Neural progenitor cell (in vitro differentiated cells): Measurements from ENCODE around the gene ATP5PF. TPM values are rescaled to one million over a fixed set of nuclear protein-coding genes. Genes with fewer than 3 reads are reported as not detected.
"Not testable (repeated sequence)": the region's sequence is repeated elsewhere in the genome, so short reads cannot be mapped to it uniquely, and the experiment has no call there.

Experiments used
- DNase-seq: peaks from one replicate; pipeline ENCODE4 v3.0.0-alpha.2; 2016; ENCODE audit warnings: low spot score
- H2AFZ ChIP-seq: fragments of 200-600 bp; sonication (generic); replicated peaks from 2 replicates; pipeline ENCODE4 v1.6.1; 2016; ENCODE audit warnings: antibody characterized with exemption
- H3F3A ChIP-seq: fragments of 200-600 bp; sonication (generic); 2 replicates; pipeline ENCODE4 v1.6.1; 2016; ENCODE audit warnings: antibody characterized with exemption, low read depth
- H3K27ac ChIP-seq: fragments of 200-600 bp; sonication (generic); 2 replicates; pipeline ENCODE4 v1.5.1; 2016; ENCODE audit warnings: mild to moderate bottlenecking
- H3K27me3 ChIP-seq: fragments of 200-600 bp; sonication (generic); 2 replicates; pipeline ENCODE4 v1.6.1; 2016; ENCODE audit warnings: mild to moderate bottlenecking, moderate library complexity
- H3K36me3 ChIP-seq: fragments of 200-600 bp; sonication (generic); 2 replicates; pipeline ENCODE4 v1.5.1; 2016
- H3K4me1 ChIP-seq: fragments of 200-600 bp; sonication (generic); 2 replicates; pipeline ENCODE4 v1.6.1; 2016; ENCODE audit warnings: mixed run types
- H3K4me2 ChIP-seq: fragments of 200-600 bp; sonication (generic); 2 replicates; pipeline ENCODE4 v1.6.1; 2016
- H3K4me3 ChIP-seq: fragments of 200-600 bp; sonication (generic); 2 replicates; pipeline ENCODE4 v1.5.1; 2016
- H3K79me2 ChIP-seq: fragments of 200-600 bp; sonication (generic); 2 replicates; pipeline ENCODE4 v1.6.1; 2016; ENCODE audit warnings: low read depth
- H3K9ac ChIP-seq: fragments of 200-600 bp; sonication (generic); 2 replicates; pipeline ENCODE4 v1.6.1; 2016
- H3K9me3 ChIP-seq: fragments of 200-600 bp; sonication (generic); 2 replicates; pipeline ENCODE4 v1.5.1; 2016; ENCODE audit warnings: low read depth
- H4K20me1 ChIP-seq: fragments of 200-600 bp; sonication (generic); 2 replicates; pipeline ENCODE4 v1.6.1; 2016; ENCODE audit warnings: low read depth
- H3K27ac Mint-ChIP-seq: 3 replicates; pipeline ENCODE4 v1.8.0; 2021; ENCODE audit warnings: mixed read lengths
- H3K27me3 Mint-ChIP-seq: 2 replicates; pipeline ENCODE4 v1.8.0; 2022; ENCODE audit warnings: low read depth, mild to moderate bottlenecking, inconsistent platforms, moderate library complexity, mixed read lengths; ENCODE audit not compliant: insufficient read depth
- H3K36me3 Mint-ChIP-seq: 3 replicates; pipeline ENCODE4 v1.8.0; 2021; ENCODE audit warnings: mixed read lengths
- H3K4me1 Mint-ChIP-seq: 3 replicates; pipeline ENCODE4 v1.8.0; 2021; ENCODE audit warnings: mixed read lengths
- H3K4me3 Mint-ChIP-seq: 3 replicates; pipeline ENCODE4 v1.8.0; 2021; ENCODE audit warnings: mild to moderate bottlenecking, moderate library complexity, mixed read lengths
- H3K9me3 Mint-ChIP-seq: 3 replicates; pipeline ENCODE4 v1.8.0; 2020; ENCODE audit warnings: mixed read lengths
- CTCF ChIP-seq: fragments of 200-600 bp; sonication (generic); IDR thresholded peaks from 2 replicates; pipeline ENCODE4 v1.5.1; 2017; ENCODE audit warnings: antibody characterized with exemption, mild to moderate bottlenecking
- EZH2 ChIP-seq: fragments of 200-600 bp; sonication (generic); IDR thresholded peaks from 2 replicates; pipeline ENCODE4 v1.6.1; 2017; ENCODE audit warnings: antibody characterized with exemption, mild to moderate bottlenecking, moderate library complexity
- EZH2phosphoT487 ChIP-seq: fragments of 200-600 bp; sonication (generic); IDR thresholded peaks from 2 replicates; pipeline ENCODE4 v1.6.1; 2017; ENCODE audit warnings: antibody characterized with exemption
- total RNA-seq: library from RNA; depleted of rRNA; stranded (reverse); fragments of >200 nt; gene quantifications from 2 replicates; pipeline ENCODE4 v1.2.3, GENCODE V29; 2015; ENCODE audit warnings: low replicate concordance

Gene ATP5PF
- total RNA-seq, 1 donor from 2014 or later = 156 TPM

- Mint-ChIP-seq H3K27me3 (peaks cover 3% of the 10 kb centered on the region), H3K9me3 (no peaks in the 10 kb centered on the region), H3K27ac (no peak overlapping the region), H3K4me1 (no peaks in the 10 kb centered on the region), H3K4me3 (no peak overlapping the region), H3K36me3 (peaks cover 30% of the 10 kb centered on the region)
- Histone ChIP-seq H3K4me3 (no peak overlapping the region), H3K9ac (no peak overlapping the region), H3K4me1 (no peaks in the 10 kb centered on the region), H3K4me2 (no peak overlapping the region), H3K27me3 (no peaks in the 10 kb centered on the region), H3K36me3 (peaks cover 9% of the 10 kb centered on the region), H2AFZ (no peak overlapping the region), H3F3A (peaks cover 3% of the 10 kb centered on the region), H3K27ac (no peak overlapping the region), H3K79me2 (no peaks in the 10 kb centered on the region), H3K9me3 (no peaks in the 10 kb centered on the region), H4K20me1 (peaks cover 4% of the 10 kb centered on the region)
- TF ChIP-seq EZH2 (no peak), EZH2phosphoT487 (no peak), CTCF (no peak)
- DNase-seq = no peak
Measured at GRCh38 chr21:25722631-25723030, 12.1 kb downstream of the ATP5PF start.

GRCh38 chr21:25721987-25722386 lies 12.7 kb downstream of the ATP5PF start:
- Mint-ChIP-seq H3K9me3 (no peaks in the 10 kb centered on the region), H3K27me3 (peaks cover 3% of the 10 kb centered on the region), H3K27ac (no peak overlapping the region), H3K36me3 (peaks cover 27% of the 10 kb centered on the region), H3K4me3 (no peak overlapping the region), H3K4me1 (no peaks in the 10 kb centered on the region)
- Histone ChIP-seq H3K9ac (no peak overlapping the region), H3K4me2 (no peak overlapping the region), H3K36me3 (peaks cover 9% of the 10 kb centered on the region), H3K9me3 (no peaks in the 10 kb centered on the region), H3K4me3 (no peak overlapping the region), H3K27me3 (no peaks in the 10 kb centered on the region), H3K27ac (no peak overlapping the region), H3K4me1 (no peaks in the 10 kb centered on the region), H3F3A (peaks cover 4% of the 10 kb centered on the region), H4K20me1 (peaks cover 4% of the 10 kb centered on the region), H3K79me2 (no peaks in the 10 kb centered on the region), H2AFZ (no peak overlapping the region)
- DNase-seq = no peak
- TF ChIP-seq CTCF (no peak), EZH2 (no peak), EZH2phosphoT487 (no peak)

- Histone ChIP-seq H3K9ac (no peak overlapping the region), H3K36me3 (no peaks in the 10 kb centered on the region), H3K27ac (no peak overlapping the region), H3K4me3 (no peak overlapping the region), H2AFZ (no peak overlapping the region), H3K79me2 (no peaks in the 10 kb centered on the region), H3K4me2 (no peak overlapping the region), H3K4me1 (no peaks in the 10 kb centered on the region), H4K20me1 (no peaks in the 10 kb centered on the region), H3K27me3 (no peaks in the 10 kb centered on the region), H3F3A (peaks cover 15% of the 10 kb centered on the region), H3K9me3 (no peaks in the 10 kb centered on the region)
- TF ChIP-seq EZH2phosphoT487 (no peak), CTCF (no peak), EZH2 (no peak)
- H3K9me3 Mint-ChIP-seq = no peaks in the 10 kb centered on the region
- H3K4me1 Mint-ChIP-seq = no peaks in the 10 kb centered on the region
- H3K4me3 Mint-ChIP-seq = no peak overlapping the region
- peaks cover 29% of the 10 kb centered on the region for H3K36me3 Mint-ChIP-seq
- H3K27ac Mint-ChIP-seq = no peak overlapping the region
- peaks cover 3% of the 10 kb centered on the region for H3K27me3 Mint-ChIP-seq
- no peak for DNase-seq
Measured at GRCh38 chr21:25717491-25718147, 17.1 kb downstream of the ATP5PF start.

- H3K36me3 ChIP-seq, H4K20me1 ChIP-seq, H3K4me3 Mint-ChIP-seq, H3K4me1 Mint-ChIP-seq, H3K9ac ChIP-seq, H3K4me3 ChIP-seq, H3K4me1 ChIP-seq, H3K27me3 ChIP-seq, H3K79me2 ChIP-seq, H3K27ac ChIP-seq, H3K27me3 Mint-ChIP-seq, H2AFZ ChIP-seq, H3K4me2 ChIP-seq, H3K9me3 ChIP-seq, DNase-seq, H3K27ac Mint-ChIP-seq, H3K9me3 Mint-ChIP-seq: not testable (repeated sequence)
- H3K36me3 Mint-ChIP-seq = peaks cover 20% of the 10 kb centered on the region
- H3F3A ChIP-seq = peaks cover 15% of the 10 kb centered on the region
Measured at GRCh38 chr21:25714066-25714465, 20.6 kb downstream of the ATP5PF start.
